Tibial nerve (tissue), 4 donors: ENCODE results near the gene DGUOK. TPM values are rescaled to one million over a fixed set of nuclear protein-coding genes. Genes with fewer than 3 reads are reported as not detected.
A peak's percentile ranks its signal among the peaks of the same experiment; 100 is the strongest.

ENCODE experiments used
- DNase-seq, 2 donors: peaks; one replicate each; pipeline ENCODE4 v3.0.0-alpha.2; 2019; ENCODE audit warnings: low spot score in 2 of 2
- H3K27ac ChIP-seq, 4 donors: fragments of 200-600 bp; sonication (generic) in 3 of 4; one replicate each; pipeline ENCODE4 v1.5.1; 2017 to 2019; ENCODE audit warnings: mild to moderate bottlenecking in 1 of 4
- H3K27me3 ChIP-seq, 2 donors: fragments of 200-600 bp; sonication (generic) in 1 of 2; one replicate each; pipeline versions ENCODE4 v1.5.1 to v1.6.0; 2017 to 2019
- H3K36me3 ChIP-seq, 3 donors: fragments of 200-600 bp; sonication (generic); one replicate each; pipeline ENCODE4 v1.5.1; 2018 to 2019
- H3K4me1 ChIP-seq, 4 donors: fragments of 200-600 bp; sonication (generic) in 3 of 4; one replicate each; pipeline ENCODE4 v1.5.1; 2017 to 2019
- H3K4me3 ChIP-seq, 4 donors: fragments of 200-600 bp; sonication (generic) in 3 of 4; one replicate each; pipeline ENCODE4 v1.5.1; 2017 to 2019; ENCODE audit warnings: mild to moderate bottlenecking in 1 of 4, moderate library complexity in 1 of 4
- H3K9me3 ChIP-seq, 4 donors: fragments of 200-600 bp; sonication (generic) in 3 of 4; one replicate each; pipeline ENCODE4 v1.5.1; 2017 to 2019
- EP300 ChIP-seq, 2 donors: sonication (generic); formaldehyde crosslinking; IDR thresholded peaks; one replicate each; pipeline ENCODE4 v1.6.1; 2017; ENCODE audit warnings: antibody characterized with exemption in 2 of 2, mild to moderate bottlenecking in 1 of 2
- POLR2A ChIP-seq, 2 donors: fragments of 450-650 bp; IDR thresholded peaks; one replicate each; pipeline ENCODE4 v1.6.1; 2017; ENCODE audit warnings: antibody characterized with exemption in 2 of 2, mild to moderate bottlenecking in 2 of 2, moderate library complexity in 2 of 2
- WGBS, 2 donors: methylation state at CpG; one replicate each; pipeline ENCODE4 v1.1.5; 2018; 5-methylcytosine and 5-hydroxymethylcytosine counted together
- total RNA-seq, 4 donors: library from RNA; depleted of rRNA; stranded (reverse); fragments of >200 nt; gene quantifications; one replicate each; pipeline ENCODE4 v1.1.0, GENCODE V29; 2016
- TF ChIP-seq, protein P1 (sequence below), 5 experiments: fragments of 200-600 bp in 3 of 5; fragments of 450-650 bp in 2 of 5; sonication (generic) in 3 of 5; IDR thresholded peaks; one replicate each; pipeline ENCODE4 v1.5.1; 2016 to 2019; ENCODE audit warnings: antibody characterized with exemption in 5 of 5, mild to moderate bottlenecking in 3 of 5, moderate library complexity in 2 of 5

DGUOK gene
- total RNA-seq, 4 donors from 2014 or later = 36.9 to 63.9 (median 44.0) TPM

DNA sequence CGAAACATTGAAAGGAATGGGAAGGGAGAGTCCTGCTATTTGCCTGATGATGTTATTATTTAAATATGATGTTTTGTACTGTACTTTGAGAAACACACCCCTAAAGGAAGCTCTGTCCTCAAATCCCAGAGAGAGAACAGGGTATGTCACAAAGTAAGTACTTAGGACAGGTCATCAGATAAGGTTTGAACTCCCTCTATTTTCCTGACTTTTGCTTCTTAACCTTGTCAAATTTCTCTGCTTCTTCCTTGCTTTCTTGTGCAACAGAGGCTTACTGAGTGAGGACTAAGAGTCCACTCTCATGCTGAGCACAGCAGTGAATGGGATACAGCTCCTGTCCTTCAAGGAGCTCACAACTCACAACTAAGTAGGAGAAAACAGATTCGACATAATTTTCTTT lies 3.7 kb downstream of the DGUOK start:
- Histone ChIP-seq H3K4me1 (peaks cover 0 to 75% (median 31%) of the 10 kb centered on the region in 4 donors), H3K36me3 (peaks cover 0 to 9% (median 0%) of the 10 kb centered on the region in 3 donors)
- 77 to 79% methylated on average over 2 of the region's 2 CpGs for WGBS, 2 donors

DNA sequence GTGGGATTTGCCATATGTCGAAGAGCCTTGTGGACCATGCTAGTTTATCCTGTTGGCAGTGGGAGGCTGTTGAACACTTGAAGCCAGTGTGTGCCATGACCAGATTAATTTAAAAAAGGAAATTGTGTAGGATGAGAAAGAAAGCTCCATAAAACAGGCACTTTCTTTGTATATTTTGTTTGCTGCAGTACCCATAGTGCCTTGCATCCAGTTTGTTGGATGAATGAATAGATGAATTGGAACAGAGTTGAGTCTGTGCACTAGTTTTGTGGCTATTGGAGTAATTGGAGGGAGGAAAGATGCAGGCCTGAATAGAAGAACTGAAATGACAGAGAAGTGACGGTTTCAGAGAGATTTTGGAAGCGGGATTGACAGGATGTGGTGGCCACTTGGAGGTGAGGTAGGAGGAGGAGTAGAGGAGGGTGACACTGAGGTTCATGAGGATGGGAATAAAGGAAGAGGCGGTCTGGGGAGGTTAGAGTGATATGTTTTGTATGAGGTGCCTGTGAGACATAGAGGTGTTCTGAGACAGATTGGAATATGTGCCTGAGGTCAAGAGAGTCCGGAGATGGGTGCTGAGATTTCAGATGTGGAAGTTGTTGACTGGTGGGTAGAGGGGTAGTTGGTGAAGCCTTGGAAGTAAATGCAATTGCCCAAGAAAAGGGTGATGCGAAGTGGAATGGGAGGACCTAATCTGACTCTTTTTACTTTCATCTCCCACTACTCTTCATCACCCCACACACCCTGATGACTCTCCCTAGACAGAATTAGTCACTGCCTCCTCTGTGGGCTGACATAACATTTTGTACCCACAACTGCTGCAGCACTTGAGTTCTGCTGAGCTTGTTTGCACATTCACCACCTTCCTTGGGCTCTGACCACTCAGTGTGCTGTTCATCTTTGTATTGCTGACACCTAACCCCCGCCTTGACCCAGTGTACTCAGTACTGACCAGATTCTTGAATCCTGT lies 5.1 kb downstream of the DGUOK start:
- DNase-seq = no peak
- Histone ChIP-seq H3K4me3 (no peak overlapping the region), H3K27ac (peak overlapping the region in 1 of 4 donors; percentile 34), H3K36me3 (peaks cover 0 to 11% (median 0%) of the 10 kb centered on the region in 3 donors), H3K27me3 (no peaks in the 10 kb centered on the region), H3K9me3 (no peaks in the 10 kb centered on the region), H3K4me1 (peaks cover 0 to 80% (median 31%) of the 10 kb centered on the region in 4 donors)
- TF ChIP-seq POLR2A (IDR thresholded peaks at IDR 0.05) = no peak
- no peak for TF ChIP-seq EP300 (IDR thresholded peaks at IDR 0.05)
- TF ChIP-seq, protein P1, sequence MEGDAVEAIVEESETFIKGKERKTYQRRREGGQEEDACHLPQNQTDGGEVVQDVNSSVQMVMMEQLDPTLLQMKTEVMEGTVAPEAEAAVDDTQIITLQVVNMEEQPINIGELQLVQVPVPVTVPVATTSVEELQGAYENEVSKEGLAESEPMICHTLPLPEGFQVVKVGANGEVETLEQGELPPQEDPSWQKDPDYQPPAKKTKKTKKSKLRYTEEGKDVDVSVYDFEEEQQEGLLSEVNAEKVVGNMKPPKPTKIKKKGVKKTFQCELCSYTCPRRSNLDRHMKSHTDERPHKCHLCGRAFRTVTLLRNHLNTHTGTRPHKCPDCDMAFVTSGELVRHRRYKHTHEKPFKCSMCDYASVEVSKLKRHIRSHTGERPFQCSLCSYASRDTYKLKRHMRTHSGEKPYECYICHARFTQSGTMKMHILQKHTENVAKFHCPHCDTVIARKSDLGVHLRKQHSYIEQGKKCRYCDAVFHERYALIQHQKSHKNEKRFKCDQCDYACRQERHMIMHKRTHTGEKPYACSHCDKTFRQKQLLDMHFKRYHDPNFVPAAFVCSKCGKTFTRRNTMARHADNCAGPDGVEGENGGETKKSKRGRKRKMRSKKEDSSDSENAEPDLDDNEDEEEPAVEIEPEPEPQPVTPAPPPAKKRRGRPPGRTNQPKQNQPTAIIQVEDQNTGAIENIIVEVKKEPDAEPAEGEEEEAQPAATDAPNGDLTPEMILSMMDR (IDR thresholded peaks at IDR 0.05) = no peak
- 67 to 71% methylated on average over 7 of the region's 7 CpGs for WGBS, 2 donors

More for the DNA sequence above, 3.7 kb downstream of the DGUOK start:
- peak overlapping the region in 1 of 4 donors; percentile 5 for H3K27ac ChIP-seq
- no peak overlapping the region for H3K4me3 ChIP-seq
- TF ChIP-seq EP300 (IDR thresholded peaks at IDR 0.05) = no peak
- TF ChIP-seq, protein P1 (IDR thresholded peaks at IDR 0.05) = no peak
- TF ChIP-seq POLR2A (IDR thresholded peaks at IDR 0.05) = no peak
- DNase-seq = no peak
- H3K27me3 ChIP-seq = no peaks in the 10 kb centered on the region
- H3K9me3 ChIP-seq = no peaks in the 10 kb centered on the region

DNA sequence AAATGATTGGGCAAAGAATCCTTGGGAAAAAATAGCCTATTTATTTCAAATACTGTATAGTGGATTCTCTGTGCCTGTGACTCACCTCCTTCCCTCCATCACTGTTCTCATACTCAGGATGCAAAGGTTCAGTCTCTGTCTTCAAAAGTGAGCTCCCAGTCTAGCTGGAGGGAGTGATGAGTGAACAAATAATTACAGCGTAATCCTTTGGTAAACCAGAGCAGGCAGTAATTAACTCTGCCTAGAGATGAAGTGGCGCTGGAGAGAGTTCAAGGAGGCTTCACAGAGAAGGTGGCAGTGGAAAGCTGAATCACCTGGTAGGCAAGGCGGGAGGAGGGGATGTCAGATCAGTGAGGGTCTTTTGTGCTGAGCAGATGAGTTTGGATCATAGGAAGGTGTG lies 6.5 kb downstream of the DGUOK start:
- no peaks in the 10 kb centered on the region for H3K9me3 ChIP-seq
- H3K27ac ChIP-seq = no peak overlapping the region
- peaks cover 0 to 17% (median 0%) of the 10 kb centered on the region in 3 donors for H3K36me3 ChIP-seq
- WGBS, 2 donors = 89 to 90% methylated on average over 3 of the region's 3 CpGs
- DNase-seq = no peak
- no peak overlapping the region for H3K4me3 ChIP-seq
- no peaks in the 10 kb centered on the region for H3K27me3 ChIP-seq
- peaks cover 0 to 78% (median 29%) of the 10 kb centered on the region in 4 donors for H3K4me1 ChIP-seq
- no peak for TF ChIP-seq EP300 (IDR thresholded peaks at IDR 0.05)
- TF ChIP-seq POLR2A (IDR thresholded peaks at IDR 0.05) = no peak
- TF ChIP-seq, protein P1 (IDR thresholded peaks at IDR 0.05) = no peak

DNA sequence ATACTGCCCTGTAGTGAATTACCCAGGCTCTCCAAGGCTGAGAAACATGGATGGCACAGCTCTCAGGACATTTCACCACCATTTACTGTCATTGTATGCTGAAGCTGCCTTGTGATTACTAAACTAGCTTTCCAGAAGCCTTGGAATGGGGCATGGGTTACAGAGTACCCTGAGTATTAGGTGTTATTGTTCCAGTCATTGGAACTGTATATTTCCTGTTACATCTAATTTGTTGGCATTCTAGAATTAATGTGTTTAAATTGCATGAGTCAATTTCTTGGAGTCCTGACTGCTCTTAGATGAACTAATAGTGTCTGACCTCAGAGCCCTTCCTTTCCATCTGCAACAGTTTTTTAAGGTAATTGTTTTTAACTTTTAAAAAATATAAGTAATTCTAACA lies 9.0 kb downstream of the DGUOK start:
- peaks cover 0 to 63% (median 15%) of the 10 kb centered on the region in 4 donors for H3K4me1 ChIP-seq

More for the DNA sequence above, 9.0 kb downstream of the DGUOK start:
- Histone ChIP-seq H3K27ac (no peak overlapping the region), H3K9me3 (no peaks in the 10 kb centered on the region), H3K36me3 (peaks cover 0 to 18% (median 0%) of the 10 kb centered on the region in 3 donors), H3K27me3 (no peaks in the 10 kb centered on the region), H3K4me3 (no peak overlapping the region)
- TF ChIP-seq EP300 (IDR thresholded peaks at IDR 0.05) = no peak
- no peak for TF ChIP-seq POLR2A (IDR thresholded peaks at IDR 0.05)
- TF ChIP-seq, protein P1 (IDR thresholded peaks at IDR 0.05) = no peak
- DNase-seq = no peak
